Measurements from ENCODE around the gene PRELID3B.

Gene PRELID3B

GRCh38 chr20:58996226-58996611 is 46.4 kb downstream of the PRELID3B start:
- no peak overlapping the region for H3K27ac ChIP-seq (ENCODE audit: low read depth, low read length)
- H2AFZ ChIP-seq (ENCODE audit: insufficient read depth, low read length, poor library complexity): no peak overlapping the region
- peaks cover 50 to 65% of the 10 kb centered on the region in 2 experiments for H3K36me3 ChIP-seq (ENCODE audit: control insufficient read depth in 1 of 2, insufficient read depth in 2 of 2, low read length in 2 of 2)
- no peak overlapping the region for H3K4ac ChIP-seq (ENCODE audit: low read depth, low read length)
- H4K8ac ChIP-seq (ENCODE audit: low read depth, low read length): no peak overlapping the region
- H3K27me3 ChIP-seq (ENCODE audit: insufficient read depth, low read length): no peaks in the 10 kb centered on the region
- H3K79me2 ChIP-seq (ENCODE audit: control insufficient read depth, insufficient read depth, low read length, poor library complexity): no peaks in the 10 kb centered on the region
- no peak overlapping the region for H3K14ac ChIP-seq (ENCODE audit: low read length)
- no peak overlapping the region for H2BK5ac ChIP-seq (ENCODE audit: low read depth, low read length, poor library complexity)
- DNase-seq: no peak
- H4K91ac ChIP-seq (ENCODE audit: low read depth, low read length): no peak overlapping the region
- no peak overlapping the region for H3K23ac ChIP-seq (ENCODE audit: low read length)
- H4K12ac ChIP-seq (ENCODE audit: low read depth, low read length): no peak overlapping the region
- H3K79me1 ChIP-seq (ENCODE audit: low read length): no peaks in the 10 kb centered on the region
- no peak overlapping the region for H3K18ac ChIP-seq (ENCODE audit: low read length)
- no peaks in the 10 kb centered on the region for H3K4me1 ChIP-seq (ENCODE audit: control insufficient read depth in 1 of 2, insufficient read depth in 2 of 2, low read length in 2 of 2)
- no peak overlapping the region for H2BK12ac ChIP-seq (ENCODE audit: low read length)
- WGBS (ENCODE audit: extremely low coverage, insufficient coverage, insufficient read length): no CpG with 5 or more reads among the region's 12 CpGs
- no peak overlapping the region for H2BK120ac ChIP-seq (ENCODE audit: insufficient read depth, low read length, poor library complexity)
- no peak overlapping the region for H3K9ac ChIP-seq (ENCODE audit: low read length)
- peaks cover 2% of the 10 kb centered on the region for H3K9me3 ChIP-seq (ENCODE audit: insufficient read depth, low read depth, low read length)
- H2AK5ac ChIP-seq (ENCODE audit: low read length): no peak overlapping the region
- H3K4me3 ChIP-seq (ENCODE audit: low read depth, low read length): no peak overlapping the region
- H3K4me2 ChIP-seq (ENCODE audit: low read length): no peak overlapping the region

DNA sequence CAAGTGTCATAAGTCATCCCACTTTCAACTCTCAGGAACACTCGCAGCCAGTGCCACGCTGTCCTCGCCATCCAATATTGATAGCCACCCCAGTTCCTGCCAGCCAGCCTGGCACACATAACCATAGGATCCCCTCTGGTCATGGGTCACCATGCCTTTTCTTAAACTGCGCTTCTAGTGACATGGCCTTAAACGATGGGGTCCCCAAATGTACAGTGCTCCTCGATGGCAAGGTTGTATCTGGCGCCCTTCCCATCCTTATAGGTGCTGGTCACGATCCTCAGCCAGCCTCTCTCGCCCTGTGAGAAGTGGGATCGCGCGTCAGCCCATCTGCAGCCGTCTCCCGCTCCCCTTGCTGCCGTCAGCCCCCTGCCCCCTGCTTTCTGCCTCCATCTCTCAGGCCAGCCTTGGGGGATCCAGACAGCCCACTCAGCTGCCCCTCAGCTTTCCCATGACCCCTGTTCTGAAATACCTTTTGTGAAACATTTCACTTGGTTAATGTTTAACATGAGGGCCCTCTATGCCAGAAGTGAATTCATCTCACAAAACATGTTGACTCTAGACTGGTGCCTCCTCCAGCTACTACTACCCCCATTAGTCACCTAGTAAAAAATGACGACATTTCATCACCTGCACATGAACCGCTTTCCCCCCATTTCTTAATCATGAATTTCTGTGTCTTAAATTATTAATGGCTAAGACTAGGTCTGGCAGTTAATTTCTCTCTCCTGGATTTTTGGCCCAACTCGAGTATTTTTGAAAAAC is 46.9 kb downstream of the PRELID3B start:
- Histone ChIP-seq H2BK5ac (ENCODE audit: low read depth, low read length, poor library complexity) (no peak overlapping the region), H3K18ac (ENCODE audit: low read length) (no peak overlapping the region), H2AK5ac (ENCODE audit: low read length) (no peak overlapping the region), H2BK120ac (ENCODE audit: insufficient read depth, low read length, poor library complexity) (no peak overlapping the region), H3K27me3 (ENCODE audit: insufficient read depth, low read length) (no peaks in the 10 kb centered on the region), H4K12ac (ENCODE audit: low read depth, low read length) (no peak overlapping the region), H3K9ac (ENCODE audit: low read length) (peak overlapping the region; percentile 45), H2AFZ (ENCODE audit: insufficient read depth, low read length, poor library complexity) (no peak overlapping the region), H3K23ac (ENCODE audit: low read length) (no peak overlapping the region), H4K8ac (ENCODE audit: low read depth, low read length) (no peak overlapping the region), H2BK12ac (ENCODE audit: low read length) (no peak overlapping the region), H4K91ac (ENCODE audit: low read depth, low read length) (no peak overlapping the region), H3K4ac (ENCODE audit: low read depth, low read length) (no peak overlapping the region), H3K79me2 (ENCODE audit: control insufficient read depth, insufficient read depth, low read length, poor library complexity) (no peaks in the 10 kb centered on the region), H3K14ac (ENCODE audit: low read length) (no peak overlapping the region), H3K4me2 (ENCODE audit: low read length) (no peak overlapping the region), H3K4me3 (ENCODE audit: low read depth, low read length) (no peak overlapping the region), H3K9me3 (ENCODE audit: insufficient read depth, low read depth, low read length) (peaks cover 2% of the 10 kb centered on the region), H3K79me1 (ENCODE audit: low read length) (no peaks in the 10 kb centered on the region), H3K27ac (ENCODE audit: low read depth, low read length) (no peak overlapping the region), H3K4me1 (ENCODE audit: control insufficient read depth in 1 of 2, insufficient read depth in 2 of 2, low read length in 2 of 2) (no peaks in the 10 kb centered on the region), H3K36me3 (ENCODE audit: control insufficient read depth in 1 of 2, insufficient read depth in 2 of 2, low read length in 2 of 2) (peaks cover 52 to 69% of the 10 kb centered on the region in 2 experiments)
- no peak for DNase-seq
- no CpG with 5 or more reads among the region's 18 CpGs for WGBS (ENCODE audit: extremely low coverage, insufficient coverage, insufficient read length)

DNA sequence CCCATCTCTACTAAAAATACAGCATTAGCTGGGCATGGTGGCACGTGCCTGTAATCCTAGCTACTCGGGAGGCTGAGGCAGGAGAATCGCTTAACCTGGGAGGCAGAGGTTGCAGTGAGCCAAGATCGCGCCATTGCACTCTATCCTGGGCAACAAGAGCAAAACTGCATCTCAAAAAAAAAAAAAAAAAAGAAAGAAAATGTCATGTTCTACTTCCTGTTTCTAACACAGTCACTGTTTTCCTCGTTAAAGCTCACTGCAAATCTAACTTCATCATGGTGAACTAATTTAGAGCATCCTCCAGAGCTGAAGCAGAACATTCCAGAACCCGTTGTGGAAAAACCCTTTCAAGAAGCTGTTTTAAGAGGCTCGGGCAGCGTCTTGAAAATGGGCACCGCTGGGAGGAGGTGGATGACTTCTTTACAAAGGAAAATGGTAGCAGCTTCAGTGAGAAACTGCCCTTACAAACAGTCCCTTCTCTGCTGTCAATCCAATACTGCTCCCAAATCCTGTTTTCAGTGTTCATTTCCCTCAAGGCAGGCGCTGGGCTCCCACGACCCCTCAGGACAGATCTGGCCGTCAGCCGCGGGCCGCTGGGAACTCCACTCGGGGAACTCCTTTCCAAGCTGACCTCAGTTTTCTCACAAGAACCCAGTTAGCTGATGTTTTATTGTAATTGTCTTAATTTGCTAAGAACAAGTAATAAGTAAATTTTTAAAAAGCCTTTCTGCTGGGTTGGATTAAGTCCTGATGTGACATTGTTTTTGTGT is 48.0 kb downstream of the PRELID3B start:
- DNase-seq: no peak
- Histone ChIP-seq H3K79me1 (ENCODE audit: low read length) (no peaks in the 10 kb centered on the region), H4K8ac (ENCODE audit: low read depth, low read length) (no peak overlapping the region)

GRCh38 chr20:58993332-58994248 is 49.0 kb downstream of the PRELID3B start:
- Histone ChIP-seq H2AK5ac (ENCODE audit: low read length) (no peak overlapping the region), H3K9me3 (ENCODE audit: insufficient read depth, low read depth, low read length) (peaks cover 2% of the 10 kb centered on the region), H3K9ac (ENCODE audit: low read length) (no peak overlapping the region), H3K4me1 (ENCODE audit: control insufficient read depth in 1 of 2, insufficient read depth in 2 of 2, low read length in 2 of 2) (no peaks in the 10 kb centered on the region), H4K12ac (ENCODE audit: low read depth, low read length) (no peak overlapping the region), H3K4ac (ENCODE audit: low read depth, low read length) (no peak overlapping the region), H3K4me2 (ENCODE audit: low read length) (no peak overlapping the region), H3K23ac (ENCODE audit: low read length) (no peak overlapping the region), H3K14ac (ENCODE audit: low read length) (no peak overlapping the region), H3K36me3 (ENCODE audit: control insufficient read depth in 1 of 2, insufficient read depth in 2 of 2, low read length in 2 of 2) (peaks cover 61 to 72% of the 10 kb centered on the region in 2 experiments), H4K91ac (ENCODE audit: low read depth, low read length) (no peak overlapping the region), H3K4me3 (ENCODE audit: low read depth, low read length) (no peak overlapping the region), H3K79me1 (ENCODE audit: low read length) (no peaks in the 10 kb centered on the region), H2BK12ac (ENCODE audit: low read length) (no peak overlapping the region), H4K8ac (ENCODE audit: low read depth, low read length) (no peak overlapping the region), H3K79me2 (ENCODE audit: control insufficient read depth, insufficient read depth, low read length, poor library complexity) (no peaks in the 10 kb centered on the region), H3K27ac (ENCODE audit: low read depth, low read length) (no peak overlapping the region), H2BK120ac (ENCODE audit: insufficient read depth, low read length, poor library complexity) (no peak overlapping the region), H2BK5ac (ENCODE audit: low read depth, low read length, poor library complexity) (no peak overlapping the region), H3K27me3 (ENCODE audit: insufficient read depth, low read length) (no peaks in the 10 kb centered on the region), H3K18ac (ENCODE audit: low read length) (no peak overlapping the region), H2AFZ (ENCODE audit: insufficient read depth, low read length, poor library complexity) (no peak overlapping the region)
- DNase-seq: no peak
- WGBS (ENCODE audit: extremely low coverage, insufficient coverage, insufficient read length): no CpG with 5 or more reads among the region's 23 CpGs

More for the DNA sequence above, 48.0 kb downstream of the PRELID3B start:
- peaks cover 2% of the 10 kb centered on the region for H3K9me3 ChIP-seq (ENCODE audit: insufficient read depth, low read depth, low read length)
- no CpG with 5 or more reads among the region's 17 CpGs for WGBS (ENCODE audit: extremely low coverage, insufficient coverage, insufficient read length)
- no peaks in the 10 kb centered on the region for H3K79me2 ChIP-seq (ENCODE audit: control insufficient read depth, insufficient read depth, low read length, poor library complexity)
- H3K4ac ChIP-seq (ENCODE audit: low read depth, low read length): no peak overlapping the region
- H2BK5ac ChIP-seq (ENCODE audit: low read depth, low read length, poor library complexity): no peak overlapping the region
- H3K36me3 ChIP-seq (ENCODE audit: control insufficient read depth in 1 of 2, insufficient read depth in 2 of 2, low read length in 2 of 2): peaks cover 58 to 70% of the 10 kb centered on the region in 2 experiments
- H2AK5ac ChIP-seq (ENCODE audit: low read length): no peak overlapping the region
- H4K91ac ChIP-seq (ENCODE audit: low read depth, low read length): no peak overlapping the region
- H3K4me3 ChIP-seq (ENCODE audit: low read depth, low read length): no peak overlapping the region
- H2BK120ac ChIP-seq (ENCODE audit: insufficient read depth, low read length, poor library complexity): no peak overlapping the region
- H3K4me2 ChIP-seq (ENCODE audit: low read length): no peak overlapping the region
- H2AFZ ChIP-seq (ENCODE audit: insufficient read depth, low read length, poor library complexity): no peak overlapping the region
- no peak overlapping the region for H3K14ac ChIP-seq (ENCODE audit: low read length)
- H3K27ac ChIP-seq (ENCODE audit: low read depth, low read length): no peak overlapping the region
- no peak overlapping the region for H3K18ac ChIP-seq (ENCODE audit: low read length)
- no peaks in the 10 kb centered on the region for H3K4me1 ChIP-seq (ENCODE audit: control insufficient read depth in 1 of 2, insufficient read depth in 2 of 2, low read length in 2 of 2)
- no peak overlapping the region for H3K23ac ChIP-seq (ENCODE audit: low read length)
- no peak overlapping the region for H2BK12ac ChIP-seq (ENCODE audit: low read length)
- no peaks in the 10 kb centered on the region for H3K27me3 ChIP-seq (ENCODE audit: insufficient read depth, low read length)
- H3K9ac ChIP-seq (ENCODE audit: low read length): no peak overlapping the region
- H4K12ac ChIP-seq (ENCODE audit: low read depth, low read length): no peak overlapping the region

All from trophoblast cell (in vitro differentiated cells and primary cell).